ENCODE results near the gene OR8B12.

DNA sequence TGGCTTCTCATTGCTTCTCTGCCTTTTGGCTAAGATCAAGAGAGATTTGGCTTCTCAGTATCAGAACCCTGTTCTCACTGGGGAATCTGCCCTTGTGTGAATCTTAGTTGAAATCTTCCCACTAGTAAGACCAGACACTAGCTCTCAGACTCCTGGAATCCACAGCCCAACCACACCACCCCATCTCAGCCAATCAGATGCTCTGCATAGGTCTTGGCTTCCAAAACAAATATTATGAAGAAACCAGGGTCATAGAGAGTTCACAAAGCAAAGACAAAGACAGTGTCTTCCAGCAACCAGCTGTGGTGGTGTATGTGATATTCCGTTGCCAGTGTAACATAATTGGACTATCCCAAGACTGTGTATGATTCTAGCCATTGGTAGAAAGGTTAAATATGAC is 5.4 kb downstream of the OR8B12 start:
- TF ChIP-seq SP1 (IDR thresholded peaks at IDR 0.05) (no peak), ELF4 (IDR thresholded peaks at IDR 0.05) (no peak), HDGF (IDR thresholded peaks at IDR 0.05; ENCODE audit: borderline replicate concordance) (no peak), ARNT (IDR thresholded peaks at IDR 0.05) (no peak), NFRKB (IDR thresholded peaks at IDR 0.05) (no peak), ZNF384 (IDR thresholded peaks at IDR 0.05) (no peak), SUZ12 (IDR thresholded peaks at IDR 0.05) (no peak)
